T-helper 1 cell treated with Interleukin-12 subunit alpha and Interleukin-12 subunit beta and Interleukin-4 antibody, amounts not matched to agents 30 μg/mL and 1 μg/mL, for 36 hours (primary cell): ENCODE results near the gene DGKD.

Source experiments
- H3K27ac Mint-ChIP-seq: one replicate; pipeline ENCODE4 v1.8.0; 2021; ENCODE audit warnings: mild to moderate bottlenecking, mixed read lengths
- H3K27me3 Mint-ChIP-seq: one replicate; pipeline ENCODE4 v1.8.0; 2021; ENCODE audit warnings: low read depth, mixed read lengths
- H3K36me3 Mint-ChIP-seq: one replicate; pipeline ENCODE4 v1.8.0; 2021; ENCODE audit warnings: low read depth, mixed read lengths
- H3K4me1 Mint-ChIP-seq: one replicate; pipeline ENCODE4 v1.8.0; 2021; ENCODE audit warnings: low read depth, mixed read lengths
- H3K4me3 Mint-ChIP-seq: one replicate; pipeline ENCODE4 v1.8.0; 2021; ENCODE audit warnings: mild to moderate bottlenecking, moderate library complexity, mixed read lengths
- H3K9me3 Mint-ChIP-seq: one replicate; pipeline ENCODE4 v1.8.0; 2021; ENCODE audit warnings: mixed read lengths

The DGKD gene

GRCh38 chr2:233457356-233457755 is 103.1 kb downstream of the DGKD start:
- H3K4me3 Mint-ChIP-seq = no peak overlapping the region
- H3K36me3 Mint-ChIP-seq = peaks cover 25% of the 10 kb centered on the region
- H3K9me3 Mint-ChIP-seq = no peaks in the 10 kb centered on the region
- peaks cover 2% of the 10 kb centered on the region for H3K4me1 Mint-ChIP-seq
- H3K27ac Mint-ChIP-seq = peak overlapping the region; percentile 32
- H3K27me3 Mint-ChIP-seq = no peaks in the 10 kb centered on the region

- Mint-ChIP-seq H3K36me3 (peaks cover 27% of the 10 kb centered on the region), H3K9me3 (no peaks in the 10 kb centered on the region), H3K4me3 (no peak overlapping the region), H3K4me1 (peaks cover 2% of the 10 kb centered on the region), H3K27me3 (no peaks in the 10 kb centered on the region), H3K27ac (no peak overlapping the region)
These were observed 103.8 kb downstream of the DGKD start for GRCh38 chr2:233458031-233458610.

GRCh38 chr2:233458826-233459225 is 104.5 kb downstream of the DGKD start:
- H3K9me3 Mint-ChIP-seq = no peaks in the 10 kb centered on the region
- H3K36me3 Mint-ChIP-seq = peaks cover 27% of the 10 kb centered on the region
- no peaks in the 10 kb centered on the region for H3K27me3 Mint-ChIP-seq
- H3K27ac Mint-ChIP-seq = no peak overlapping the region
- H3K4me3 Mint-ChIP-seq = no peak overlapping the region
- H3K4me1 Mint-ChIP-seq = peaks cover 2% of the 10 kb centered on the region

- H3K4me1 Mint-ChIP-seq = no peaks in the 10 kb centered on the region
- H3K27ac Mint-ChIP-seq = no peak overlapping the region
- peaks cover 28% of the 10 kb centered on the region for H3K36me3 Mint-ChIP-seq
- H3K9me3 Mint-ChIP-seq = no peaks in the 10 kb centered on the region
- no peaks in the 10 kb centered on the region for H3K27me3 Mint-ChIP-seq
- no peak overlapping the region for H3K4me3 Mint-ChIP-seq
These were observed 105.1 kb downstream of the DGKD start for GRCh38 chr2:233459426-233459825.

- no peaks in the 10 kb centered on the region for H3K9me3 Mint-ChIP-seq
- H3K27ac Mint-ChIP-seq = no peak overlapping the region
- H3K4me1 Mint-ChIP-seq = no peaks in the 10 kb centered on the region
- H3K36me3 Mint-ChIP-seq = peaks cover 28% of the 10 kb centered on the region
- no peak overlapping the region for H3K4me3 Mint-ChIP-seq
- no peaks in the 10 kb centered on the region for H3K27me3 Mint-ChIP-seq
These were observed 106.6 kb downstream of the DGKD start for GRCh38 chr2:233460726-233461441.

- Mint-ChIP-seq H3K4me3 (no peak overlapping the region), H3K27ac (no peak overlapping the region), H3K4me1 (no peaks in the 10 kb centered on the region), H3K9me3 (no peaks in the 10 kb centered on the region), H3K27me3 (no peaks in the 10 kb centered on the region), H3K36me3 (peaks cover 31% of the 10 kb centered on the region)
These were observed 107.2 kb downstream of the DGKD start for GRCh38 chr2:233461481-233461891.

- no peak overlapping the region for H3K4me3 Mint-ChIP-seq
- peaks cover 31% of the 10 kb centered on the region for H3K36me3 Mint-ChIP-seq
These were observed 108.0 kb downstream of the DGKD start for GRCh38 chr2:233462202-233462785.

GRCh38 chr2:233462826-233463470 is 108.7 kb downstream of the DGKD start:
- H3K36me3 Mint-ChIP-seq = peaks cover 25% of the 10 kb centered on the region
- H3K27ac Mint-ChIP-seq = no peak overlapping the region
- no peaks in the 10 kb centered on the region for H3K4me1 Mint-ChIP-seq
- no peaks in the 10 kb centered on the region for H3K9me3 Mint-ChIP-seq
- H3K27me3 Mint-ChIP-seq = no peaks in the 10 kb centered on the region
- no peak overlapping the region for H3K4me3 Mint-ChIP-seq

More at GRCh38 chr2:233462202-233462785, 108.0 kb downstream of the DGKD start:
- H3K9me3 Mint-ChIP-seq = no peaks in the 10 kb centered on the region
- no peaks in the 10 kb centered on the region for H3K4me1 Mint-ChIP-seq
- no peak overlapping the region for H3K27ac Mint-ChIP-seq
- no peaks in the 10 kb centered on the region for H3K27me3 Mint-ChIP-seq

GRCh38 chr2:233463586-233463985 is 109.3 kb downstream of the DGKD start:
- Mint-ChIP-seq H3K27me3 (no peaks in the 10 kb centered on the region), H3K27ac (no peak overlapping the region), H3K4me1 (no peaks in the 10 kb centered on the region), H3K9me3 (no peaks in the 10 kb centered on the region), H3K36me3 (peaks cover 28% of the 10 kb centered on the region), H3K4me3 (no peak overlapping the region)

GRCh38 chr2:233464056-233464455 is 109.8 kb downstream of the DGKD start:
- H3K36me3 Mint-ChIP-seq = peaks cover 28% of the 10 kb centered on the region
- H3K4me1 Mint-ChIP-seq = no peaks in the 10 kb centered on the region
- H3K9me3 Mint-ChIP-seq = no peaks in the 10 kb centered on the region
- H3K27ac Mint-ChIP-seq = no peak overlapping the region
- no peaks in the 10 kb centered on the region for H3K27me3 Mint-ChIP-seq
- H3K4me3 Mint-ChIP-seq = no peak overlapping the region

- no peaks in the 10 kb centered on the region for H3K27me3 Mint-ChIP-seq
- H3K36me3 Mint-ChIP-seq = peaks cover 30% of the 10 kb centered on the region
- no peaks in the 10 kb centered on the region for H3K4me1 Mint-ChIP-seq
- no peak overlapping the region for H3K27ac Mint-ChIP-seq
- H3K4me3 Mint-ChIP-seq = no peak overlapping the region
- H3K9me3 Mint-ChIP-seq = no peaks in the 10 kb centered on the region
These were observed 110.4 kb downstream of the DGKD start for GRCh38 chr2:233464531-233465240.

- no peaks in the 10 kb centered on the region for H3K27me3 Mint-ChIP-seq
- no peak overlapping the region for H3K27ac Mint-ChIP-seq
- no peaks in the 10 kb centered on the region for H3K4me1 Mint-ChIP-seq
- H3K4me3 Mint-ChIP-seq = no peak overlapping the region
- H3K9me3 Mint-ChIP-seq = no peaks in the 10 kb centered on the region
- peaks cover 25% of the 10 kb centered on the region for H3K36me3 Mint-ChIP-seq
These were observed 112.8 kb downstream of the DGKD start for GRCh38 chr2:233466991-233467603.

GRCh38 chr2:233468047-233468740 is 113.9 kb downstream of the DGKD start:
- Mint-ChIP-seq H3K4me1 (no peaks in the 10 kb centered on the region), H3K36me3 (peaks cover 26% of the 10 kb centered on the region), H3K27me3 (no peaks in the 10 kb centered on the region), H3K27ac (no peak overlapping the region), H3K9me3 (no peaks in the 10 kb centered on the region), H3K4me3 (no peak overlapping the region)

GRCh38 chr2:233468741-233469110 is 114.4 kb downstream of the DGKD start:
- Mint-ChIP-seq H3K27me3 (no peaks in the 10 kb centered on the region), H3K4me1 (no peaks in the 10 kb centered on the region), H3K9me3 (no peaks in the 10 kb centered on the region), H3K27ac (no peak overlapping the region), H3K36me3 (peaks cover 22% of the 10 kb centered on the region), H3K4me3 (no peak overlapping the region)
